ENCODE measurements around the gene NUP153.

NUP153 gene

GRCh38 chr6:17662585-17662984 lies 44.1 kb downstream of the NUP153 start:
- no peak for DNase-seq (ENCODE audit: low read depth in 2 of 2)

- DNase-seq (ENCODE audit: low read depth in 2 of 2): no peak
These were observed 50.1 kb downstream of the NUP153 start for GRCh38 chr6:17656644-17657043.

DNA sequence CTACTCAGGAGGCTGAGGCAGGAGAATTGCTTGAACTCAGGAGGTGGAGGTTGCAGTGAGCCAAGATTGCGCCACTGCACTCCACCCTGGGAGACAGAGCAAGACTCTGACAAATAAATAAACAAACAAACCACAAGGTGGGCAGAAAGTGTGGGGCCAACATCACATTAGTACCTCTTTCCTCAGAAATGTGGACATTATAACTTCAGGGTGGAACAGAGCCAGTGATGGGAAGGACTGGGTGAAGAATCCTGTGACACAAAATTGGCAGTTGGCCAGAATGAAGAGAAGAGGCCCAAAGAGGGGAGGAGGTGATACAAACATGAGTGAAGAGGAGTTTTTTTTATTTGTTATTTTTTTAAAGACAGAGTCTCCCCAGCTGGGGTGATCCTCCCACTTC lies 50.6 kb downstream of the NUP153 start:
- no peak for DNase-seq (ENCODE audit: low read depth in 2 of 2)

DNA sequence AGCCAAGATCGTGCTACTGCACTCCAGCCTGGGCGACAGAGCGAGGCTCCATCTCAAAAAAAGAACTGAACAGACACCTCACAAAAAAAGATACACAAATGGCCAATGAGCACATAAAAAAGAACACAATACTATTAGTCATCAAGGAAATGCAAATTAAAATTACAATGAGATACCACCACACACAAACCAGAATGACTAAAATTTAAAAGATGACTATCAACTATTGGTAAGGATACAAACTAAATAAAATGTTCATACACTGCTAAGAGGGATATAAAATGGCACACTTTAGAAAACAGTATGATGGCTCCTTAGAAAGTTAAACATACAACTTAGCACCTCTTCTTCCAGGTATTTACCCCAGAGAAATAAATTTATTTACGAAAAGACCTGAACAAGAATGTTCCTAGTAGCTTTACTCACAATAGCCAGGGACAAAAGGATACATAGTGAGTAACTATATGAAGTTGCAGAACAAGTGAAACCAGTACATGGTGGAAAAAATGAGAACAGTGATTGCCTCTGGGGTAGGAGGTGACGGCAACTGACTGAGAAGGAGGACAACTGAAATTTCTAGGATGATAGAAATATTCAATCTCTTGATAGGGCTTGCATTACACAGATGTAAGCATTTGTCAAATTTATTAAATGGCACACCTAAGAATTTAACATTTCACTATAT lies 53.4 kb downstream of the NUP153 start:
- DNase-seq (ENCODE audit: low read depth in 2 of 2): no peak

GRCh38 chr6:17650656-17651309 lies 55.9 kb downstream of the NUP153 start:
- DNase-seq (ENCODE audit: low read depth in 2 of 2): no peak

DNA sequence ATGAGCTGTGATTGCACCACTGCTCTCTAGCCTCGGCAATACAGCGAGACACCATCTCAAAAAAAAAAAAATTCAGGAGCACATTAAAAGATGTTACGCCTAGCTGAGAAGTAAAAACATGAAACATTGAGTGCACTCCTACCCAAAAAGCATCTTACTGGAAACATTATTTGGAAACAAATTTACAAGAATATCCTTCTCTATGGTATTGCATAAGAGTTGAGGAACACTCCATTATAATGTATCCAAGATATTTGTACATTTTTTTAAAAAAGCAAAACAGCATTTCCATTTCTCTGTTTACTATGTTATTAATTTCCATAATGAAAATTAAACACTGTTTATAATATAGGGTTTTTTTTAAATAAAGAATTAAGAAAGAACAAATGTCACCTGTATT lies 58.0 kb downstream of the NUP153 start:
- no peak for DNase-seq (ENCODE audit: low read depth in 2 of 2)

GRCh38 chr6:17640477-17640917 lies 66.2 kb downstream of the NUP153 start:
- no peak for DNase-seq (ENCODE audit: low read depth in 2 of 2)

DNA sequence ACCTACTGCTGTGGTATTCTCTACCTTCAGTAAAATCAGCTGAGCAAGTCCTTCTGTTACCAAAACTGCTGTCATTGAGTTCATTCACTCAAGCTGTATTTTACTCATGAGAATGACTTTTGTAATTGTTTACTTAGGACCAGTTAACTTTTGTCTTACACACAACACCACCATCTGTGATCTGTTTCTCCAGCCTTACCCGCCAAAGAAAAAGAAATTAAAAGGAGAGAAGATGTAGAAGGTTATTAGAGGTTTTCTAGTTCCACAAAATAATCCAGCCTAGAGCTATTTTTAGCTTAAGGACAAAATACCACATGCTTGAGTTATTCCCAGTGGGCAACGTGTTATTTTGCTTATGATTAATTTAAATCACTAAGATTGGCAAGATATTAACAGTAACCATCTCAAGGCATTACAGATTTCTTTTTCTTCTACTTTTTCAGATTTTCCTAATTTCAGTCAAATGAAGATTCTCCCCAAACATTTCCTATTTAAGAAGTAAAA lies 68.5 kb downstream of the NUP153 start:
- no peak for DNase-seq (ENCODE audit: low read depth in 2 of 2)

- no peak for DNase-seq (ENCODE audit: low read depth in 2 of 2)
These were observed 71.2 kb downstream of the NUP153 start for GRCh38 chr6:17635568-17635967.

GRCh38 chr6:17633465-17634188 lies 73.1 kb downstream of the NUP153 start:
- DNase-seq (ENCODE audit: low read depth in 2 of 2): peak; percentile 5 to 11

DNA sequence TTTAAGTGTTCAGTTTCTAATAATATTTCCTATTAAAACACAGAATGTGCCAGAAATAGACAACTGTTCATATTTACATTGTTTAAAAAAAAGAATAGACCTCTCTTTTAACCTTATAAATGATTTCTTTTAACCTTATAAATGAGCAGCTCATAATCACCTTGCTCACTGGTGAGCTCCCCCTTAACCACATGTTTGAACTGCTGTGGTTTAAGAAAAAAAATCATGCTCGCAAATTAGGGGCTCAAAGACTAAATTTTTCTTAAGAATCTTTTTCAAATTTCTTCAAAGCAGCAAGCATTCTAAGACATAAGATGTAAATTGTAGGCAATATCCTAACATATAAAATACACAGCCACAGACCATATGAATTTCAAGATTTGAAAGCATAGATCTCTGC lies 73.8 kb downstream of the NUP153 start:
- no peak for DNase-seq (ENCODE audit: low read depth in 2 of 2)

GRCh38 chr6:17630511-17631073 lies 76.1 kb downstream of the NUP153 start:
- no peak for DNase-seq (ENCODE audit: low read depth in 2 of 2)

- DNase-seq (ENCODE audit: low read depth in 2 of 2): no peak
These were observed 76.8 kb downstream of the NUP153 start for GRCh38 chr6:17629824-17630510.

- no peak for DNase-seq (ENCODE audit: low read depth in 2 of 2)
These were observed 77.9 kb downstream of the NUP153 start for GRCh38 chr6:17628873-17629272.

DNA sequence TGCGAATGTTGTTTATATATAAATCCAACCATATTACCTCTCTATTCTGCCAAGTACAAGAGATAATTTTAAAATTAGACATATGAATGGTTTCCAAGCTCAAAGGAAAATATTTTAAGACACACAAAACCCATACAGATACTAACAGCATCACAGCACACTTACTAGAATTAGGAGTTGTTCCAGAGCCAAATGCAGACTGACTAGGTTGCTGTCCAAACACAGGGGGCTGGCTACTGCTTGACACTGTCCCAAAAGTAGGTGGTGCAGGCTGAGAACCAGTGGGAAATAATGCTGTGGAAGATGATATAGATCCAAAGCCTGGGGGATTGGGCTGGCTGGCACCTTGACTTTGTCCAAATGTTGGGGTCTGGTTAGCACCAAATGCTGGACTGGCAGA lies 82.3 kb downstream of the NUP153 start:
- DNase-seq (ENCODE audit: low read depth in 2 of 2): no peak

- DNase-seq (ENCODE audit: low read depth in 2 of 2): no peak
These were observed 84.6 kb downstream of the NUP153 start for GRCh38 chr6:17622144-17622543.

DNA sequence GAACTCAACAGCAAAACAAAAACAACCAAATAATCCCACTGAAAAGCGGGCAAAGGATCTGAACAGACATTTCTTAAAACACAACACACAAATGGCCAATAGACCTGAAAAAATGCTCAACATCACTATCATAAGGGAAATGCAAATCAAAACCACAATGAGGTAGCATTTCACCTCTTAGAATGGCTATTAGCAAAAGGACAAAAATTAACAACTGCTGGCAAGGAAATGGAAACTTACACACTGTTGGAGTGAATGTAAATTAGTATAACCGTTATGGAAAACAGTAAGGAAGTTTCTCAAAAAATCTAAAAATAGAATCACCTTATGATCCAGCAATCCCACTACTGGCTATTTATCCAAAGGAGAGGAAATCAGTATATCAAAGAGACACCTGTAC lies 85.7 kb downstream of the NUP153 start:
- DNase-seq (ENCODE audit: low read depth in 2 of 2): no peak

DNA sequence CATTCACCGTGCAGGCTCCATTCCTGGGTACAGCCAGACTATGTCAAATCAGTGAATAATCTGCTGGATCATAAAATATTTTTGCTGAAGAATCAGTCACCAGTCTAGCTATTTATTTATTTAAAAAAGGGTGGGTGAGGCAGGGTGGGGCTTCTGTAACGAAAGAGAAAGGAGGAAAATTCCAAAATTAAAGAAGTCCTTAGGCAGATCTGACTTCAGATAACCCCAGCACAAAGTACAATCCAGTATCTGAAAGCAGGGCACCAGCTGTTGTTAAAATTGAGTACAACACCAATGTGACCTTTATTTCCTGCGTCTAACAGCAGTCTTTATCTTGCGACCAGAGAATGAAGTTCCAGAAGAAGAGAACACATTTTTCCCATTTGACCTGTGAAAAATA lies 90.9 kb downstream of the NUP153 start:
- DNase-seq (ENCODE audit: low read depth in 2 of 2): no peak

DNA sequence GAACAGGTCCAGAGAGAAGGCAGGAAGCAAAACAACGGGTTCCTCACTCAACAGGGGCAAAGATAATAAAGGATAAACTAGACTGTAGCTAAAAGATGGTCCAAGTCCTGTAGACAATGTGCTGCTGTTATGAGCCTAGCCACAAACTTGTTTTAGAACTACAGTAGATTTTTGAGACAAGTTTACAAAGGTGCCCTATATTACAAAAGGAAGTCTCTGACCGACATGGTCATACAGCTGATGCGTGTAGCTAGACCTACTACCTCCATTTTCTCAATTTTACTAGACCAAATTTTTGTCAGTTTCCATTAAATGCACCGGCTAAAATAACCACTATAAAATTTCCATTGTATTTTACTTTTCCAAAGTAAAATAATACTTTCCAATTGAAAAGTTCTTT lies 94.7 kb downstream of the NUP153 start:
- no peak for DNase-seq (ENCODE audit: low read depth in 2 of 2)

GRCh38 chr6:17610835-17611234 lies 95.9 kb downstream of the NUP153 start:
- no peak for DNase-seq (ENCODE audit: low read depth in 2 of 2)

GRCh38 chr6:17606606-17607005 lies 100.1 kb downstream of the NUP153 start:
- no peak for DNase-seq (ENCODE audit: low read depth in 2 of 2)

DNA sequence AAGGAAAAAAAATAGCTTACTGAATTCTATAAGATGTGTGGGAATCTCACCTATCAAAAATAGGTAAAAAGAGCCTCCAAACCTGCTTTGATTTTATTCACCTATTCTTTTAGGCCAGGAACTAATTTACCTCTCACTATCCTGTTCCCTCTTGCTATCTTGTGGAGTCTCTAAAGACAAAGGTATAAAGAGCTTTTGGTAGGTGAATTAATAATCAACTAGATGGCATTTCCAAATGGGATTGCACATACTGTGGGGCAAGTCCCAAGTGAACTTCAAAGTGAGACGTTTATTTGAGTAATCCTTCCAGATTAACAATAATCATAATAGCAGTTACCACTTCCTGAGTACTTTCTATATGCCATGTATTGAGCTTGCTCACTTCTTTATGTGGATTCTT lies 103.8 kb downstream of the NUP153 start:
- no peak for DNase-seq (ENCODE audit: low read depth in 2 of 2)

Measured in stimulated activated CD8-positive, alpha-beta memory T cell treated with anti-CD3 and anti-CD28 coated beads, Interleukin-15, amount 100 ng/mL, for 48 hours (primary cell).